Endodermal cell (in vitro differentiated cells): ENCODE measurements around the gene PPP1R9A. TPM values are rescaled to one million over a fixed set of nuclear protein-coding genes. Genes with fewer than 3 reads are reported as not detected.
A peak's percentile ranks its signal among the peaks of the same experiment; 100 is the strongest.

Experiments used
- DNase-seq: peaks from one replicate; pipeline ENCODE4 v3.0.0-alpha.2; 2017
- H3K27ac ChIP-seq: 2 replicates; pipeline ENCODE4 v1.5.1; 2013; ENCODE audit warnings: mild to moderate bottlenecking, low read depth, low read length, moderate library complexity
- H3K27me3 ChIP-seq: 2 replicates; pipeline ENCODE4 v1.6.1; 2013; ENCODE audit warnings: mild to moderate bottlenecking, low read length, moderate library complexity; ENCODE audit not compliant: insufficient read depth, control insufficient read depth, poor library complexity, severe bottlenecking
- H3K36me3 ChIP-seq: 2 replicates; pipeline ENCODE4 v1.7.0; 2013; ENCODE audit warnings: mild to moderate bottlenecking, low read length, moderate library complexity; ENCODE audit not compliant: control insufficient read depth, insufficient read depth
- H3K4me1 ChIP-seq: one replicate; pipeline ENCODE4 v1.7.0; 2013; ENCODE audit warnings: low read length; ENCODE audit not compliant: control insufficient read depth, insufficient read depth
- H3K4me3 ChIP-seq: 2 replicates; pipeline ENCODE4 v1.5.1; 2013; ENCODE audit warnings: mild to moderate bottlenecking, low read length, moderate library complexity
- H3K9ac ChIP-seq: 2 replicates; pipeline ENCODE4 v1.6.1; 2013; ENCODE audit warnings: mild to moderate bottlenecking, low read length, moderate library complexity; ENCODE audit not compliant: poor library complexity, severe bottlenecking; ENCODE audit errors: extremely low read depth
- H3K9me3 ChIP-seq: 2 replicates; pipeline ENCODE4 v1.6.1; 2013; ENCODE audit warnings: mild to moderate bottlenecking, low read length, moderate library complexity; ENCODE audit not compliant: control insufficient read depth
- H3K27ac Mint-ChIP-seq: 2 replicates; pipeline ENCODE4 v1.8.0; 2020; ENCODE audit warnings: mixed read lengths
- H3K27me3 Mint-ChIP-seq: 2 replicates; pipeline ENCODE4 v1.8.0; 2021; ENCODE audit warnings: mild to moderate bottlenecking, mixed read lengths; ENCODE audit not compliant: insufficient read depth
- H3K36me3 Mint-ChIP-seq: 2 replicates; pipeline ENCODE4 v1.8.0; 2020; ENCODE audit warnings: low read depth, mixed read lengths
- H3K4me1 Mint-ChIP-seq: 2 replicates; pipeline ENCODE4 v1.8.0; 2020; ENCODE audit warnings: mixed read lengths
- H3K4me3 Mint-ChIP-seq: 2 replicates; pipeline ENCODE4 v1.8.0; 2020; ENCODE audit warnings: mild to moderate bottlenecking, moderate library complexity, mixed read lengths
- H3K9me3 Mint-ChIP-seq: 2 replicates; pipeline ENCODE4 v1.8.0; 2020; ENCODE audit warnings: mild to moderate bottlenecking, mixed read lengths
- WGBS, 2 experiments: methylation state at CpG; one replicate each; pipeline versions ENCODE4 v1.1.5 to v1.1.7; 2013; ENCODE audit warnings: missing lambda C conversion rate in 2 of 2, mixed read lengths in 1 of 2; ENCODE audit not compliant: insufficient coverage in 1 of 2, insufficient read length in 1 of 2; 5-methylcytosine and 5-hydroxymethylcytosine counted together
- total RNA-seq, 2 donors: library from RNA; stranded (reverse); fragmentation: NEBNext Ultra II Directional in 1 of 2; extraction: Animal tissue kit (Norgen Biotek cat#: 25700) in 1 of 2; gene quantifications; 2 replicates in 1 of 2; 3 replicates in 1 of 2; pipeline ENCODE4 v1.2.1, GENCODE V29; 2021
- TF ChIP-seq, protein P1 (sequence below): fragments of 200-600 bp; sonication (generic); conservative IDR thresholded peaks from 2 replicates; pipeline ENCODE4 v1.5.0; 2021; ENCODE audit warnings: antibody characterized with exemption, mild to moderate bottlenecking

The PPP1R9A gene
- total RNA-seq, 2 donors from 2014 or later: 38.7 to 39.4 TPM

DNA sequence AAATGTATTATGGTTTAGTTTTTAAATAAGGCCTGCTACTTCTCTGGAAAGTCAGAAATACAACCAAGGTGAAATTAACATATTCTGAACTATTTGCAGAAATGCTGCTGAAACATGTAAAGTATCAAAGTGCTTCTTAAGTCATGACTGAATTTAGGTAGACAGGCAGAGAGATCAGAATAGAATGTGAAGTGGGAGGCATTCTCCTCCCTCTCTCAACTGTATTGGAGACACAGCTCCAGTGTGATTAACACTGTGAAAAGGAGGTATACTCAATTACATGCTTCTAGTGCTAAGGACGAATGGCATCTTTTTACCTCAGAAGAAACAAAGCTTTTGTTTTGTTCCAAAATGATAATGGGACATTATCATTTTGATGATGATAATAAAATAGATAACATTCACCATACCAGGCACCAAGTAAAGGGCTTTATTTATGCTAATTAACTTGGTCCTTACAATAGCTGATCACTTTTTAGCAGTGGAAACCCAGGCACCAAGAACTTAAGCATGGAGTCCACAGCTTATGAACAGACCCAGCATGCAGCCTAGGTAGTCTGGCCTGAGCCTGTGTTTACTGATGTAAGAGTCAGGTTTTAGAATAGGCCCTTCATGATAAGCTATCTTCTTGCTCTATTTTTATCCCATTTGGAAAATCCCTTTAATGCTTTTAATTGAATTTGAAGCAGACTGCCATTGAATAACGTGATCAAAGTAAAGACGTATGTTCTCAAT, 26.0 kb downstream of the PPP1R9A start:
- TF ChIP-seq, protein P1, sequence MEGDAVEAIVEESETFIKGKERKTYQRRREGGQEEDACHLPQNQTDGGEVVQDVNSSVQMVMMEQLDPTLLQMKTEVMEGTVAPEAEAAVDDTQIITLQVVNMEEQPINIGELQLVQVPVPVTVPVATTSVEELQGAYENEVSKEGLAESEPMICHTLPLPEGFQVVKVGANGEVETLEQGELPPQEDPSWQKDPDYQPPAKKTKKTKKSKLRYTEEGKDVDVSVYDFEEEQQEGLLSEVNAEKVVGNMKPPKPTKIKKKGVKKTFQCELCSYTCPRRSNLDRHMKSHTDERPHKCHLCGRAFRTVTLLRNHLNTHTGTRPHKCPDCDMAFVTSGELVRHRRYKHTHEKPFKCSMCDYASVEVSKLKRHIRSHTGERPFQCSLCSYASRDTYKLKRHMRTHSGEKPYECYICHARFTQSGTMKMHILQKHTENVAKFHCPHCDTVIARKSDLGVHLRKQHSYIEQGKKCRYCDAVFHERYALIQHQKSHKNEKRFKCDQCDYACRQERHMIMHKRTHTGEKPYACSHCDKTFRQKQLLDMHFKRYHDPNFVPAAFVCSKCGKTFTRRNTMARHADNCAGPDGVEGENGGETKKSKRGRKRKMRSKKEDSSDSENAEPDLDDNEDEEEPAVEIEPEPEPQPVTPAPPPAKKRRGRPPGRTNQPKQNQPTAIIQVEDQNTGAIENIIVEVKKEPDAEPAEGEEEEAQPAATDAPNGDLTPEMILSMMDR: no peak
- Mint-ChIP-seq H3K27ac (no peak overlapping the region), H3K4me3 (no peak overlapping the region), H3K27me3 (no peaks in the 10 kb centered on the region), H3K4me1 (peaks cover 25% of the 10 kb centered on the region), H3K36me3 (peaks cover 2% of the 10 kb centered on the region), H3K9me3 (no peaks in the 10 kb centered on the region)
- WGBS, 2 experiments: 48% methylated on average over 3 of the region's 3 CpGs; no CpG with 5 or more reads in 1 of the 2 experiments
- Histone ChIP-seq H3K4me1 (peaks cover 4% of the 10 kb centered on the region), H3K27me3 (no peaks in the 10 kb centered on the region), H3K9me3 (no peaks in the 10 kb centered on the region), H3K27ac (no peak overlapping the region), H3K36me3 (no peaks in the 10 kb centered on the region), H3K4me3 (no peak overlapping the region), H3K9ac (no peak overlapping the region)
- DNase-seq: no peak

DNA sequence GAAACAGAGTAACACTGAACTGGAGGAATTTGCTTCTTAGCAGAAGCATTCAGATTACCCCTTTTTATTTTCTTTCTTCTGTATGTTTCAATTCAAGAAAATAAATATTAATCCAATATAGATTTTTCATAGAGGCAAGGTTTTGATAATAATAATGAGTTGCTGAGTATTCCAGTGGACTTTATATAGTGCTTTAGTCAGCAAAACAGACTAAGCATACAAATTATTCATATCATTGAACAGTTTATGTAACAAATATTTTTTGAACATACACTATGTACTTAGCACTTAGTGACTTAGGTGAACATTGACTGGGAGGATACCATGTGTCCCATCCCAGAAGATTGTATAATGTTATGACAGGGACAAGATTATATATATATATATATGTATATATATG, 32.0 kb downstream of the PPP1R9A start:
- H3K4me3 ChIP-seq: no peak overlapping the region
- no peaks in the 10 kb centered on the region for H3K4me1 ChIP-seq
- Mint-ChIP-seq H3K36me3 (no peaks in the 10 kb centered on the region), H3K27ac (no peak overlapping the region), H3K27me3 (no peaks in the 10 kb centered on the region), H3K4me3 (no peak overlapping the region), H3K4me1 (peaks cover 30% of the 10 kb centered on the region), H3K9me3 (no peaks in the 10 kb centered on the region)
- no peaks in the 10 kb centered on the region for H3K27me3 ChIP-seq
- H3K9me3 ChIP-seq: no peaks in the 10 kb centered on the region
- no peak for DNase-seq
- TF ChIP-seq, protein P1: no peak
- no peaks in the 10 kb centered on the region for H3K36me3 ChIP-seq
- H3K9ac ChIP-seq: no peak overlapping the region
- no peak overlapping the region for H3K27ac ChIP-seq

DNA sequence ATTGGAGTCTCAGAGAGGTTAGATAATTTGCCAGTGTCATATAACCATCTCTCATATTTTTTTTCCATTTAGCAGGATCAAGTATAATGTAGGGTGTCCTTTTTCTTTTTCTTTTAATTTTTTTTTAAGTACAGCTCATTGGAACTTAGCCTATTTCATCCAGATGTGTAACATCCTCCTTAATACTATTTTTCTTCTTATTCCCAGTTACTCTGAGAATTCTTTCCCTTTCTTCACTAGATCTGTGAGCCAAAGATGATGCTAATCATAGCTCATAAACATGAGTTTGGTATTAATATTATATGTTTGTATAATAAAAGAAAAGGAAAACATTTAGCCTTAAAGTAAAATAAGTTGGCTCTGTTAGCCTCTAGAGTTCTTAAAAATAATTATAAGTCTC, 32.8 kb downstream of the PPP1R9A start:
- Mint-ChIP-seq H3K27me3 (no peaks in the 10 kb centered on the region), H3K27ac (peak overlapping the region; percentile 36), H3K4me1 (peaks cover 33% of the 10 kb centered on the region), H3K36me3 (no peaks in the 10 kb centered on the region), H3K4me3 (no peak overlapping the region), H3K9me3 (no peaks in the 10 kb centered on the region)
- Histone ChIP-seq H3K9ac (no peak overlapping the region), H3K36me3 (no peaks in the 10 kb centered on the region), H3K4me1 (no peaks in the 10 kb centered on the region), H3K9me3 (no peaks in the 10 kb centered on the region), H3K27ac (no peak overlapping the region), H3K4me3 (no peak overlapping the region), H3K27me3 (no peaks in the 10 kb centered on the region)
- DNase-seq: no peak
- TF ChIP-seq, protein P1: no peak
